OCI-LY7 (cell line): ENCODE measurements around the gene CCDC13.

ENCODE experiments used
- EZH2phosphoT487 ChIP-seq: fragments of 200-600 bp; sonication (generic); IDR thresholded peaks from 2 replicates; pipeline ENCODE4 v1.6.1; 2018; ENCODE audit warnings: low read depth, borderline replicate concordance, mild to moderate bottlenecking, mixed run types, antibody characterized with exemption, low read length, moderate library complexity, mixed read lengths
- TF ChIP-seq, protein P1 (sequence below): fragments of 200-600 bp; sonication (generic); conservative IDR thresholded peaks from 2 replicates; pipeline ENCODE4 v1.5.1; 2014; ENCODE audit warnings: mild to moderate bottlenecking, antibody characterized with exemption, low read length, moderate library complexity, mixed read lengths

DNA sequence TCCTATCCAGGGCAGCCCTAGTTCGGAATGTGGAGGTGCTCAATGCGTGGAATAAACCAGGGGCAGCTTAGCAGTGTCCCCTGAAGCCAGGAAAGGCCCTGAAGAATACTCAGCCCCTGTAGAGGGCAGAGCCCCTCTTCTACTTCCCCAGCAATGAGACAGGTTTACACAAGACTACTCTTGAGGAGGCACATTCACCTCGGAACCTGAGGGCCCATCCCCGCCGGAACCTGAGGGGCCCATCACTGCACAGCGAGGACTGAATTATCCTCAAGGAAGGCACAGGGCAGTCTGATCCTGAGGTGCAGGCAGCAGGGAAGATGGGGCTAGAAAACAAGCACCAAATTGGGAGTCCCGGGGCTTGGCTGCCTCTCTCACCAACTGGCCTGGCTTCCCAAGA lies 22.2 kb downstream of the CCDC13 start:
- TF ChIP-seq, protein P1, sequence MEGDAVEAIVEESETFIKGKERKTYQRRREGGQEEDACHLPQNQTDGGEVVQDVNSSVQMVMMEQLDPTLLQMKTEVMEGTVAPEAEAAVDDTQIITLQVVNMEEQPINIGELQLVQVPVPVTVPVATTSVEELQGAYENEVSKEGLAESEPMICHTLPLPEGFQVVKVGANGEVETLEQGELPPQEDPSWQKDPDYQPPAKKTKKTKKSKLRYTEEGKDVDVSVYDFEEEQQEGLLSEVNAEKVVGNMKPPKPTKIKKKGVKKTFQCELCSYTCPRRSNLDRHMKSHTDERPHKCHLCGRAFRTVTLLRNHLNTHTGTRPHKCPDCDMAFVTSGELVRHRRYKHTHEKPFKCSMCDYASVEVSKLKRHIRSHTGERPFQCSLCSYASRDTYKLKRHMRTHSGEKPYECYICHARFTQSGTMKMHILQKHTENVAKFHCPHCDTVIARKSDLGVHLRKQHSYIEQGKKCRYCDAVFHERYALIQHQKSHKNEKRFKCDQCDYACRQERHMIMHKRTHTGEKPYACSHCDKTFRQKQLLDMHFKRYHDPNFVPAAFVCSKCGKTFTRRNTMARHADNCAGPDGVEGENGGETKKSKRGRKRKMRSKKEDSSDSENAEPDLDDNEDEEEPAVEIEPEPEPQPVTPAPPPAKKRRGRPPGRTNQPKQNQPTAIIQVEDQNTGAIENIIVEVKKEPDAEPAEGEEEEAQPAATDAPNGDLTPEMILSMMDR, result no peak
- no peak for TF ChIP-seq EZH2phosphoT487
